Mesenteric fat pad (tissue), 1 donor: ENCODE data around the gene FKBP10. TPM values are rescaled to one million over a fixed set of nuclear protein-coding genes. Genes with fewer than 3 reads are reported as not detected.
"Not testable (repeated sequence)": the region's sequence is repeated elsewhere in the genome, so short reads cannot be mapped to it uniquely, and the experiment has no call there.

Experiments
- DNase-seq: peaks from one replicate; pipeline ENCODE4 v3.0.0-alpha.2; 2020; ENCODE audit warnings: low spot score
- total RNA-seq: library from RNA; stranded (reverse); fragmentation: NEBNext Ultra II Directional; extraction: Animal tissue kit (Norgen Biotek cat#: 25700); gene quantifications from one replicate; pipeline ENCODE4 v1.2.1, GENCODE V29; 2021
- donor health status: DM: yes; HTN: yes; CAD: no.

Gene FKBP10
- total RNA-seq, 1 donor from 2014 or later = 35.7 TPM

GRCh38 chr17:41837761-41838538, 25.1 kb downstream of the FKBP10 start, which contains the start of gene KLHL10:
Gene KLHL10 (plus strand): TSS chr17:41837825. CDS start chr17:41837933, 108 bp downstream.
- no peak for DNase-seq

- DNase-seq = not testable (repeated sequence)
Observed at GRCh38 chr17:41839448-41839847, 26.6 kb downstream of the FKBP10 start.

DNA sequence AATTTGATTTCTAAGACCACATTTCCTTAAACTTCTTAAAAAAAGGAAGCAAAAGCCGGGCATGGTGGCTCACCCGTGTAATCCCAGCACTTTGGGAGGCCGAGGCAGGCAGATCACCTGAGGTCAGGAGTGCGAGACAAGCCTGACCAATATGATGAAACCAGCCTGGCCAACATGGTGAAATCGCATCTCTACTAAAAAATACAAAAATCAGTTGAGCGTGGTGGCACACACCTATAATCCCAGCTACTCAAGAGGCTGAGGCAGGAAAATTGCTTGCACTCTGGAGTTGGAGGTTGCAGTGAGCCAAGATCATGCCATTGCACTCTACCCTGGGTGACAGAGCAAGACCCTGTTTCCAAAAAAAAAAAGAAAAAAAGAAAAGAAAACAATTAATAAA, 28.0 kb downstream of the FKBP10 start:
- not testable (repeated sequence) for DNase-seq

DNA sequence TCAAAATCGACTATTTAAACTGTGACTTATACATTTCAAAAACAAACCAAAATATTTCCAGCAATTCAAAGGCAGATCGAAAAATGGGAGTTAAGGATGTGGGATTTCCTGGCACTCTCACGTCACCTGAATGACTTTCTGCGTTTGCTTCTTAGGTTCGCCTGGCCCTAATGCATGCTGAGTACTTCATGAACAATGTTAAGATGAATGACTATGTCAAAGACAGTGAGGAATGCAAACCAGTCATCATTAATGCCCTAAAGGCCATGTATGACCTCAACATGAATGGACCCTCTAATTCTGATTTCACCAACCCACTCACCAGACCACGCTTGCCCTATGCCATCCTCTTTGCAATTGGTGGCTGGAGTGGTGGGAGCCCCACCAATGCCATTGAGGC, 32.2 kb downstream of the FKBP10 start:
- DNase-seq = no peak

- no peak for DNase-seq
Observed at GRCh38 chr17:41848788-41849187, 36.0 kb downstream of the FKBP10 start.

GRCh38 chr17:41849251-41849990, 36.6 kb downstream of the FKBP10 start:
- no peak for DNase-seq

GRCh38 chr17:41851382-41851781, 38.6 kb downstream of the FKBP10 start:
- peak; percentile 8 for DNase-seq

DNA sequence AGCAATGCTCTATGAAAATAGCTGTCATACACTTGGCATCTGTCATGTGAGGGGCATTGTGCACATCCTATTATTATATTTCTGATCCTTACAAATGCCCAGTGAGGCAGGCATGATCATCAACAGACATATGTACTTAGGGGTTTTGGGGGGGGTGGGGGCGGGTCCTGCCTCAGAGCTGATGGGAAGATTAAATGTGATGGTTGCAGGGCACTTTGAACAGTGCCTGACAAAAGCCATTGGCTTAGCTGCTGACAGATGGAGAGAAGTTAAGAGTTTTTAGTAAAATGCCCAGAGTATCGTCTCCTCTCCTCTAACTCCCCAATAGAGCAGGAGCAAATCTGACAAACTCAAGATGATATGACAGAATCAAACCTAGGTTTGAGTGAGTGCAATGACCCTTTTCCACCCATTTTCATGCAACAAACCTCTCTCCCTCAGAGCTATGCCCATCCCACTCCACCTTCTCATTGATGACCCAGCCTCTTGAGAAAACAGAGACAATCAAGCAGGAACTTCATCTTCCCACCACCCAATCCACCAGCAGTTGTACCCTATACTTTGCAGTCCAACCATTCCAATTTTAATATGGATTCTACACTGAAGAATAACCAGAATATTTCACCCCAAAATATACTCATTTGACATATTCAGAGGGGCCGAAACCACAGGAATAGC, 47.6 kb downstream of the FKBP10 start:
- no peak for DNase-seq

GRCh38 chr17:41863074-41863848, 50.5 kb downstream of the FKBP10 start:
- no peak for DNase-seq

DNA sequence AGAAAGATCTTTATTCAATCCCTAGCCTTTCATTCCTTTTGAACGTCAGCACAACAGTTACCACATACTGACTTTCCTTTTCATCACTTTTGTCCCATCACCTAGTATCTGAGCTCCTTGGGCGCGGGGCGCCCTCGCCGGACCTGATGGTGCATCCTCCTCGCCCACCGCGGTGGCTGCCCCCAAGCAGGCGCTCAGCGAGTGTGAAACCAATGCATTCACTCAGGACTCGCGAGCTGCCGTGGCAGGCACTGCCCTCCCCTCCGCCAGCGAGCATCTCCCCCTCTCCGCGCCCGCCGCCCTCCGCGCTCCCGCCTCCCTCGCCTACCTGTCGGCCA, 51.7 kb downstream of the FKBP10 start:
- no peak for DNase-seq

DNA sequence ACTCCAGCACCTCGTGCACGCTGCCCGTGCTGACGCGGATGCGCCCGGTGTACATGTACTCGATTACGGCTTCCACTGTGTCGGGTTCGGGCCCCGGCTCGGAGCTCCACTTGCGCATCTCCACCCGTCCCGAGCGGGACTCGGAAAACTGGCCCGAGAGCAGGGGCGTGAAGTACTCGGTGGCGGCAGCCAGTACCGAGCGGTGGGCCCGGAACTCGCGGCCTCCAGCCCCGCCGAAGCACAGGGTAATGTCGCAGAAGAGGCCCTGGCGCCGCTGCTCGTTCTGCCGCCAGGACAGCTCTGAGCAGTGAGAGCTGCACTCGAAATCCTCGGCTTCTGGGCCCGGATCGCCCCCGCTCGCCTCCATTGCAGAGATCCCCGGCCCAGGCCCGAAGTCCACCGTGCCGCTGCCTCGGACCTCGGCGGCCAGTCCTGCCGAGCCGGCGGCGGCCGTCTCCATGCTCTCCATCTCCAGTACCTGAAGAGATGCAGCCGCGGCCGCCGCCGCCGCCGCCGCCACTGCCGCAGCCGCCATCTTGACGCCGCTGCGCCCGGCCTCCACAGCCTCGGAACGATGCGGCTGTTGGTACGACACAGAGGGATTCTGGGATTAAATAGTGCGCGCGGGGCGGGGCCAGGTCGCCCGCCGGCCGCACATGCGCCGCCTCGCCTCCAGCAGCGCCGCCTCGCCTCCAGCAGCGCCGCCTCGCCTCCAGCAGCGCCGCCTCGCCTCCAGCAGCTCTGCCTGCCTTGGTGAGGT, 52.2 kb downstream of the FKBP10 start, which contains the start of gene KLHL11:
Gene KLHL11, minus strand, starts transcription at position 588 of the 760 bp plus-strand sequence. Its CDS starts 53 bp downstream, at position 535.
- peak; percentile 95 for DNase-seq

DNA sequence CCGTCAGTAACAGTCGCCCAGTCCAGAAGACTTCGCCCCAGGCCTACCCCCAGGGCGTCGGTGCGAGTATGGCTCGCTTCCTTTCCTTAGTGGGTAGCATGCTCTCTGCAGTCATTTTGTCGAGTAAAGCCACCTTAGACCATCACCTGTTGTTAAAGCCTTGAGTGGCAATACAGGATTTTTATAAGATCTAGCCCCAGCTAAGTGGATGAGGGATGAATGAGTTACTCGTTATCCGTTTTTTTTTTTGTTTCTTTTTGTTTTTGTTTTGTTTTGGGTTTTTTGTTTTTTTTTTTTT, 52.7 kb downstream of the FKBP10 start:
- no peak for DNase-seq

- DNase-seq = no peak
Observed at GRCh38 chr17:41868568-41868967, 55.8 kb downstream of the FKBP10 start.

GRCh38 chr17:41869426-41869825, 56.6 kb downstream of the FKBP10 start:
- no peak for DNase-seq

DNA sequence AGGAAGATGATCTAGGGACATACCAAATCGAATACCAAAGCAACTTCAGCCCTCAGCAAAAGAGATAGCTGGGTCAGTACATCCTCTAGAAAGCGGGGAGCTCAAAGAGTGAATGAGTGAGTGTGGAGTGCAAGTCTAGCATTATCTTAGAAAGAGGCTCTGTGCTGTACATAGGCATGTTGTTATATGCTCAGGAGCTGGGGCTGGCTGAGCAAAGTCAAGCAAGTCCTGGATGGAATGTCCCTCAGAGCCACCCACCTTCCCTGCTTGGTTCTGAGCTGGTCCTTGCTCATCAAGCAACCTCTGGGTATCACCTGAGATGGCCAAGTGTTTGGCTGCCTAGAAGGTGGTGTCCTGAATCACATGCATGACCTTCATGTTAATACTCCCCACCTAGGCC, 57.3 kb downstream of the FKBP10 start:
- no peak for DNase-seq

DNA sequence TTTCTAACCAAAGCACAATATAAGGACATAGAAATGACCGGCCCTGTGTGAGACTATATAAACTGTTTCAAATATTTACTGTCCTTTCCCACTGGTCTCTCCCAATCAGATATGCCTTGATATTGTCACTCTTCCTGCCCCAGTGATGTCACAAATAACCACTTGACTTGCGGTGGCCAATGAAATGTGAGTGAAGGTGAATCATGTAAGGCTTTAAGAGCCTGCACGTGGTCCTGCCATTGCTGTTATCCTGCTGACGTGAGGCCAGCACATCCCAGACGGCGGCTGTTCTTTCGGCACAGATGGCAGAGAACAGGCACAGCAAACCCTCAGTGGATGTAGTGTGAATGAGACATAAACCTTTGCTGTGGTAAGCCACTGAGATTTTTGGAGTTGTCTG, 57.8 kb downstream of the FKBP10 start:
- DNase-seq = no peak

- no peak for DNase-seq
Observed at GRCh38 chr17:41871789-41872188, 59.0 kb downstream of the FKBP10 start.
